Vagina (tissue), 2 donors: ENCODE measurements around the gene FAM13B. TPM values are rescaled to one million over a fixed set of nuclear protein-coding genes. Genes with fewer than 3 reads are reported as not detected.

Source experiments
- DNase-seq, 2 donors: peaks; one replicate each; pipeline ENCODE4 v3.0.0-alpha.2; 2017; ENCODE audit errors: extremely low spot score in 2 of 2
- H3K27ac ChIP-seq: fragments of 200-600 bp; sonication (generic); one replicate; pipeline ENCODE4 v1.5.1; 2019
- H3K27me3 ChIP-seq: fragments of 200-600 bp; sonication (generic); one replicate; pipeline ENCODE4 v1.5.1; 2019
- H3K36me3 ChIP-seq, 2 donors: fragments of 200-600 bp; sonication (generic); one replicate each; pipeline ENCODE4 v1.5.1; 2017 to 2019
- H3K4me1 ChIP-seq: fragments of 200-600 bp; sonication (generic); one replicate; pipeline ENCODE4 v1.5.1; 2019
- H3K4me3 ChIP-seq, 2 donors: fragments of 200-600 bp; sonication (generic); 1 replicate in 1 of 2; 2 replicates in 1 of 2; pipeline ENCODE4 v1.5.1; 2016 to 2019
- H3K9me3 ChIP-seq: fragments of 200-600 bp; sonication (generic); one replicate; pipeline ENCODE4 v1.5.1; 2019
- POLR2A ChIP-seq, 2 donors: fragments of 450-650 bp; IDR thresholded peaks; one replicate each; pipeline ENCODE4 v1.6.1; 2017; ENCODE audit warnings: antibody characterized with exemption in 2 of 2, mild to moderate bottlenecking in 2 of 2, moderate library complexity in 2 of 2
- POLR2AphosphoS5 ChIP-seq, 2 donors: sonication (generic); formaldehyde crosslinking; IDR thresholded peaks; one replicate each; pipeline ENCODE4 v1.9.0; 2017; ENCODE audit warnings: antibody characterized with exemption in 2 of 2, mild to moderate bottlenecking in 2 of 2, low read depth in 1 of 2; ENCODE audit not compliant: insufficient read depth in 1 of 2
- intact Hi-C: fragments of 100-400 bp; cut with DNase I; formaldehyde crosslinking; loops from one replicate; pipeline ENCODE4 v1.15.1; 2023
- total RNA-seq: library from RNA; depleted of rRNA; stranded (reverse); fragments of >200 nt; gene quantifications from one replicate; pipeline ENCODE4 v1.2.3, GENCODE V29; 2016
- TF ChIP-seq, protein P1 (sequence below), 3 experiments: fragments of 450-650 bp in 2 of 3; fragments of 200-600 bp in 1 of 3; sonication (generic) in 1 of 3; IDR thresholded peaks; one replicate each; pipeline ENCODE4 v1.5.1; 2017 to 2019; ENCODE audit warnings: antibody characterized with exemption in 3 of 3, mild to moderate bottlenecking in 2 of 3, moderate library complexity in 2 of 3

The FAM13B gene
- total RNA-seq, 1 donor from 2014 or later, result 44.2 TPM

- no peak for DNase-seq
- no peaks in the 10 kb centered on the region for H3K27me3 ChIP-seq
- TF ChIP-seq POLR2A (IDR thresholded peaks at IDR 0.05) (no peak), POLR2AphosphoS5 (IDR thresholded peaks at IDR 0.05; ENCODE audit: insufficient read depth in 1 of 2, low read depth in 1 of 2) (no peak)
- TF ChIP-seq, protein P1, sequence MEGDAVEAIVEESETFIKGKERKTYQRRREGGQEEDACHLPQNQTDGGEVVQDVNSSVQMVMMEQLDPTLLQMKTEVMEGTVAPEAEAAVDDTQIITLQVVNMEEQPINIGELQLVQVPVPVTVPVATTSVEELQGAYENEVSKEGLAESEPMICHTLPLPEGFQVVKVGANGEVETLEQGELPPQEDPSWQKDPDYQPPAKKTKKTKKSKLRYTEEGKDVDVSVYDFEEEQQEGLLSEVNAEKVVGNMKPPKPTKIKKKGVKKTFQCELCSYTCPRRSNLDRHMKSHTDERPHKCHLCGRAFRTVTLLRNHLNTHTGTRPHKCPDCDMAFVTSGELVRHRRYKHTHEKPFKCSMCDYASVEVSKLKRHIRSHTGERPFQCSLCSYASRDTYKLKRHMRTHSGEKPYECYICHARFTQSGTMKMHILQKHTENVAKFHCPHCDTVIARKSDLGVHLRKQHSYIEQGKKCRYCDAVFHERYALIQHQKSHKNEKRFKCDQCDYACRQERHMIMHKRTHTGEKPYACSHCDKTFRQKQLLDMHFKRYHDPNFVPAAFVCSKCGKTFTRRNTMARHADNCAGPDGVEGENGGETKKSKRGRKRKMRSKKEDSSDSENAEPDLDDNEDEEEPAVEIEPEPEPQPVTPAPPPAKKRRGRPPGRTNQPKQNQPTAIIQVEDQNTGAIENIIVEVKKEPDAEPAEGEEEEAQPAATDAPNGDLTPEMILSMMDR (IDR thresholded peaks at IDR 0.05), result no peak
- H3K9me3 ChIP-seq, result no peaks in the 10 kb centered on the region
- H3K4me1 ChIP-seq, result peaks cover 4% of the 10 kb centered on the region
- peaks cover 0 to 29% of the 10 kb centered on the region in 2 donors for H3K36me3 ChIP-seq
- no peak overlapping the region for H3K4me3 ChIP-seq
- intact Hi-C loops, result no loop called here
- no peak overlapping the region for H3K27ac ChIP-seq
Measured at GRCh38 chr5:138015916-138016315, 17.0 kb downstream of the FAM13B start.

GRCh38 chr5:138011991-138012390 is 20.9 kb downstream of the FAM13B start:
- no peak for DNase-seq
- no peaks in the 10 kb centered on the region for H3K4me1 ChIP-seq
- no peak overlapping the region for H3K27ac ChIP-seq
- TF ChIP-seq, protein P1 (IDR thresholded peaks at IDR 0.05), result no peak
- no peak for TF ChIP-seq POLR2AphosphoS5 (IDR thresholded peaks at IDR 0.05; ENCODE audit: insufficient read depth in 1 of 2, low read depth in 1 of 2)
- TF ChIP-seq POLR2A (IDR thresholded peaks at IDR 0.05), result no peak
- peaks cover 0 to 37% of the 10 kb centered on the region in 2 donors for H3K36me3 ChIP-seq
- no peaks in the 10 kb centered on the region for H3K27me3 ChIP-seq
- intact Hi-C loops, result no loop called here
- H3K4me3 ChIP-seq, result no peak overlapping the region
- H3K9me3 ChIP-seq, result no peaks in the 10 kb centered on the region

- DNase-seq, result no peak
- Histone ChIP-seq H3K9me3 (no peaks in the 10 kb centered on the region), H3K4me1 (peaks cover 24% of the 10 kb centered on the region), H3K36me3 (peaks cover 0 to 7% of the 10 kb centered on the region in 2 donors), H3K27ac (no peak overlapping the region), H3K27me3 (no peaks in the 10 kb centered on the region), H3K4me3 (no peak overlapping the region)
- intact Hi-C loops, result no loop called here
- TF ChIP-seq POLR2AphosphoS5 (IDR thresholded peaks at IDR 0.05; ENCODE audit: insufficient read depth in 1 of 2, low read depth in 1 of 2), result no peak
- TF ChIP-seq, protein P1 (IDR thresholded peaks at IDR 0.05), result no peak
- no peak for TF ChIP-seq POLR2A (IDR thresholded peaks at IDR 0.05)
Measured at GRCh38 chr5:138000102-138000723, 32.7 kb downstream of the FAM13B start.

- peaks cover 29% of the 10 kb centered on the region for H3K4me1 ChIP-seq
- intact Hi-C loops, result no loop called here
Measured at GRCh38 chr5:137997726-137998213, 35.1 kb downstream of the FAM13B start.

GRCh38 chr5:137995749-137996128 is 37.1 kb downstream of the FAM13B start:
- H3K27ac ChIP-seq, result no peak overlapping the region
- H3K4me1 ChIP-seq, result peaks cover 29% of the 10 kb centered on the region
- intact Hi-C loops, result no loop called here
- DNase-seq, result no peak
- H3K4me3 ChIP-seq, result no peak overlapping the region
- no peaks in the 10 kb centered on the region for H3K36me3 ChIP-seq
- no peak for TF ChIP-seq POLR2A (IDR thresholded peaks at IDR 0.05)
- TF ChIP-seq, protein P1 (IDR thresholded peaks at IDR 0.05), result no peak
- no peak for TF ChIP-seq POLR2AphosphoS5 (IDR thresholded peaks at IDR 0.05; ENCODE audit: insufficient read depth in 1 of 2, low read depth in 1 of 2)
- no peaks in the 10 kb centered on the region for H3K27me3 ChIP-seq
- no peaks in the 10 kb centered on the region for H3K9me3 ChIP-seq

More at GRCh38 chr5:137997726-137998213, 35.1 kb downstream of the FAM13B start:
- Histone ChIP-seq H3K27ac (no peak overlapping the region), H3K4me3 (no peak overlapping the region), H3K36me3 (no peaks in the 10 kb centered on the region), H3K27me3 (no peaks in the 10 kb centered on the region), H3K9me3 (no peaks in the 10 kb centered on the region)
- TF ChIP-seq, protein P1 (IDR thresholded peaks at IDR 0.05), result no peak
- TF ChIP-seq POLR2A (IDR thresholded peaks at IDR 0.05) (no peak), POLR2AphosphoS5 (IDR thresholded peaks at IDR 0.05; ENCODE audit: insufficient read depth in 1 of 2, low read depth in 1 of 2) (no peak)
- no peak for DNase-seq
